ENCODE results near the gene TNFRSF13B. TPM values are rescaled to one million over a fixed set of nuclear protein-coding genes. Genes with fewer than 3 reads are reported as not detected.
"Not testable (repeated sequence)": the region's sequence is repeated elsewhere in the genome, so short reads cannot be mapped to it uniquely, and the experiment has no call there.

Gene TNFRSF13B
- total RNA-seq, 2 donors from 2014 or later = 0.97 to 1.6 TPM

- Mint-ChIP-seq H3K4me3 (no peak overlapping the region), H3K9me3 (no peaks in the 10 kb centered on the region), H3K4me1 (no peaks in the 10 kb centered on the region), H3K36me3 (ENCODE audit: low read depth) (no peaks in the 10 kb centered on the region), H3K27ac (no peak overlapping the region), H3K27me3 (ENCODE audit: insufficient read depth) (peaks cover 3% of the 10 kb centered on the region)
- Histone ChIP-seq H3K9ac (ENCODE audit: extremely low read depth, low read length, poor library complexity, severe bottlenecking) (no peak overlapping the region), H3K9me3 (ENCODE audit: control insufficient read depth, low read length) (no peaks in the 10 kb centered on the region), H3K4me1 (ENCODE audit: control insufficient read depth, insufficient read depth, low read length) (no peaks in the 10 kb centered on the region), H3K27ac (ENCODE audit: low read depth, low read length) (no peak overlapping the region), H3K36me3 (ENCODE audit: control insufficient read depth, insufficient read depth, low read length) (no peaks in the 10 kb centered on the region), H3K4me3 (ENCODE audit: low read length) (no peak overlapping the region), H3K27me3 (ENCODE audit: control insufficient read depth, insufficient read depth, low read length, poor library complexity, severe bottlenecking) (no peaks in the 10 kb centered on the region)
- peak; percentile 39 for DNase-seq
- 92 to 100% methylated on average over 4 to 6 of the region's 6 CpGs for WGBS, 2 experiments (ENCODE audit: insufficient coverage in 1 of 2, insufficient read length in 1 of 2)
- TF ChIP-seq CTCF (conservative IDR thresholded peaks at IDR 0.05) = no peak
Measured at GRCh38 chr17:17015230-17015629, 43.3 kb upstream of the TNFRSF13B start.

DNA sequence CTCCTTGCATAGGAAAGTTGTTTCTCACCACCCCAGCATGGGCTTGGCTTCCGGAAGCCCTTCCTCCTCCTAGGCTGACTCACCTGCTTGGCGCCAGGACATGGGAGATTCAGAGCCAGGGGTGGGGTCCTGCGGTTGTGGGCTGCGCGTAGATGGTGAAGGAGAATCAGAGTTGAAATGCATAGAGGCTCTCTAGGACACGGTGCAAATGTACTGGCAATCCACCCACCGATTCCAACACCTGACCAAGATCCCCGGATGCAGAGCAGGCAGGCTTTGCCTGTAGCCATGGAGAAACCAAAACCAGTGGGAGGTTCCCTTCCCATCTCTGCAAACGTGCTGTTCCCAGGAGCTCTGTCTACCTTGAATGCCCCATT lies 42.8 kb upstream of the TNFRSF13B start:
- H3K4me1 Mint-ChIP-seq; H3K36me3 ChIP-seq (ENCODE audit: control insufficient read depth, insufficient read depth, low read length); H3K27ac Mint-ChIP-seq; H3K36me3 Mint-ChIP-seq (ENCODE audit: low read depth); H3K4me1 ChIP-seq (ENCODE audit: control insufficient read depth, insufficient read depth, low read length); H3K9me3 ChIP-seq (ENCODE audit: control insufficient read depth, low read length); H3K27me3 Mint-ChIP-seq (ENCODE audit: insufficient read depth); H3K4me3 ChIP-seq (ENCODE audit: low read length); H3K9ac ChIP-seq (ENCODE audit: extremely low read depth, low read length, poor library complexity, severe bottlenecking); H3K27ac ChIP-seq (ENCODE audit: low read depth, low read length); H3K27me3 ChIP-seq (ENCODE audit: control insufficient read depth, insufficient read depth, low read length, poor library complexity, severe bottlenecking); H3K4me3 Mint-ChIP-seq; H3K9me3 Mint-ChIP-seq: not testable (repeated sequence)
- 70 to 88% methylated on average over 6 to 9 of the region's 9 CpGs for WGBS, 2 experiments (ENCODE audit: insufficient coverage in 1 of 2, insufficient read length in 1 of 2)
- peak; percentile 46 for DNase-seq

DNA sequence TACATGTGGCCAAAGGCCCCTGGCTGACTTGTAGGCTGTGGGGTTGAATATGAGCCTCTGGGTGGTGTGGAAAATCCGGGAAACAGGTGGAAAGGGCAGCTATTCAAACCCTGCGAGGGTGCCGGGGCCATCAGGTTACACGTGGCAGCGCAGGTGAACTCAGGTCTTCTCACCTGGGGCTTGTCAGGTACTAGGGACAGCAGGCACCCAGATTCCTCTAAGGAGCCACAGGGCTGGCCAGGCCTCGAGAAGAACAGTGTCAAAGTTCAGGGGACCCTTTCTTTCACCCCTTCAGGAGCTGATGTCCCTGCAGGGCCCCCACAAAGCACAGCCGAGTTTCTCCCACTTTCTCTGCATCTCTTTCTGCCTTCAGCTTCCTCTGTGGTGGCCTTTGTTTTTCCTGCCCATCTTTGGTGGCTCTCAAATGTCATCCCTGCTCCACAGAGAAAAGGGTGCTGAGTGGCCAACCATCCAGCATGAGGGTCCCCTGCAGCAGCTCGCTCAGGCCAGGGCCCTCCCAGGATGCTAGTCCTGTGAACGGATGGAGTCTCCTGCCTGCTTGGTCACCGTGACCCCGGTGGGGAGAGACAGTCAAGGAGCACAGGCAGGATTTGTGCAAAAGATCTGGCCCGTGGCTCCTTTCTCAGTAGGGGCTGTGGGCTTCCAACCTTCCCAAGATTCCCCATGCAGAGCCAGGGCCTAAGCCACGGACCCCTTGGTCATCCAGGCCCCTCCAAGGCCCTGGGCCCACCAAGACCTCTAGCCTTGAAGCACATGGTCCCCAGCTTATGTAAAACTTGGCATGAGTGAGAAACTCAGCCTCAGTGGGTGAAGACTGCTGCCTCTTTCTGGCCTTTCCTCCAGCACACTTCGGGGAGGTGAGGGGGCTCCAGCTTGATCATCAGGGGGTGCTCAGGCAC lies 42.2 kb upstream of the TNFRSF13B start:
- not testable (repeated sequence) for DNase-seq; H3K36me3 ChIP-seq (ENCODE audit: control insufficient read depth, insufficient read depth, low read length); H3K27me3 Mint-ChIP-seq (ENCODE audit: insufficient read depth); H3K36me3 Mint-ChIP-seq (ENCODE audit: low read depth); H3K4me1 ChIP-seq (ENCODE audit: control insufficient read depth, insufficient read depth, low read length); H3K27ac ChIP-seq (ENCODE audit: low read depth, low read length); H3K27ac Mint-ChIP-seq; H3K4me3 ChIP-seq (ENCODE audit: low read length); H3K9me3 Mint-ChIP-seq; H3K4me1 Mint-ChIP-seq; H3K9ac ChIP-seq (ENCODE audit: extremely low read depth, low read length, poor library complexity, severe bottlenecking); H3K4me3 Mint-ChIP-seq; H3K9me3 ChIP-seq (ENCODE audit: control insufficient read depth, low read length); H3K27me3 ChIP-seq (ENCODE audit: control insufficient read depth, insufficient read depth, low read length, poor library complexity, severe bottlenecking)
- WGBS, 2 experiments (ENCODE audit: insufficient coverage in 1 of 2, insufficient read length in 1 of 2) = 91 to 94% methylated on average over 8 to 13 of the region's 14 CpGs

- WGBS, 2 experiments (ENCODE audit: insufficient coverage in 1 of 2, insufficient read length in 1 of 2) = 94 to 100% methylated on average over 2 to 4 of the region's 12 CpGs
- H3K27ac Mint-ChIP-seq; H3K4me3 Mint-ChIP-seq; H3K27ac ChIP-seq (ENCODE audit: low read depth, low read length); H3K4me1 Mint-ChIP-seq; H3K27me3 Mint-ChIP-seq (ENCODE audit: insufficient read depth); H3K4me1 ChIP-seq (ENCODE audit: control insufficient read depth, insufficient read depth, low read length); H3K4me3 ChIP-seq (ENCODE audit: low read length); H3K9me3 Mint-ChIP-seq; H3K9ac ChIP-seq (ENCODE audit: extremely low read depth, low read length, poor library complexity, severe bottlenecking); H3K36me3 Mint-ChIP-seq (ENCODE audit: low read depth); DNase-seq; H3K9me3 ChIP-seq (ENCODE audit: control insufficient read depth, low read length); H3K36me3 ChIP-seq (ENCODE audit: control insufficient read depth, insufficient read depth, low read length); H3K27me3 ChIP-seq (ENCODE audit: control insufficient read depth, insufficient read depth, low read length, poor library complexity, severe bottlenecking): not testable (repeated sequence)
Measured at GRCh38 chr17:17011043-17011907, 39.4 kb upstream of the TNFRSF13B start.

DNA sequence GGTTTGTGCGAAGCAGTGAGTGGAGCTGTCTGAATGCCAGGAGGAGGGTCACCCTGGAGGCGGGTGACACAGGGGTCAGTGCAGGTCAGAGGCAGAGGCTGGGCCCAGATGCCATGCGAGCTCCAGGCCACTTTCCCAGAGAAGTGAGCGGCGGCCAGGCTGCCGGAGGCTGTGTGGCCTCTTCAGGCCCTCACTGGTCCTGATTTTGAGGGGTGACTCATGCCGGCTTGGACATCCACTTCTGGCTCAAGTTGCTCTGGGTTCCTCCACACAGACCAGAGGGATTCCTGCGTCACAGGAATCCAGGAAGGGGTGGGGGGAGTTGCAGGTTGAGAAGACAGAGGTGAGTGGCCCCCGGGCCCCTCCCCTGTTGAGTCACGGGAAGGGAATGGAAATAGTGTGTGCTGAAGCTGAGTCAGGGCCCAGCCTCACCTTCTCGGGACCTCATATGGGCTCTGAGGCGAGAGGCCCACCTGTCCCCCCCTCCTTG lies 38.7 kb upstream of the TNFRSF13B start:
- H3K27me3 Mint-ChIP-seq (ENCODE audit: insufficient read depth); H3K36me3 Mint-ChIP-seq (ENCODE audit: low read depth); H3K27ac Mint-ChIP-seq; H3K27me3 ChIP-seq (ENCODE audit: control insufficient read depth, insufficient read depth, low read length, poor library complexity, severe bottlenecking); H3K9me3 ChIP-seq (ENCODE audit: control insufficient read depth, low read length); H3K4me1 ChIP-seq (ENCODE audit: control insufficient read depth, insufficient read depth, low read length); H3K4me3 ChIP-seq (ENCODE audit: low read length); H3K4me1 Mint-ChIP-seq; H3K27ac ChIP-seq (ENCODE audit: low read depth, low read length); H3K9ac ChIP-seq (ENCODE audit: extremely low read depth, low read length, poor library complexity, severe bottlenecking); H3K36me3 ChIP-seq (ENCODE audit: control insufficient read depth, insufficient read depth, low read length); H3K4me3 Mint-ChIP-seq; DNase-seq; H3K9me3 Mint-ChIP-seq: not testable (repeated sequence)
- WGBS, 2 experiments (ENCODE audit: insufficient coverage in 1 of 2, insufficient read length in 1 of 2) = 96% methylated on average over 4 of the region's 12 CpGs; no CpG with 5 or more reads in 1 of the 2 experiments

Data from endodermal cell (in vitro differentiated cells).